Measurements from ENCODE around the gene PPT2.
A peak's percentile ranks its signal among the peaks of the same experiment; 100 is the strongest.
"Not testable (repeated sequence)": the region's sequence is repeated elsewhere in the genome, so short reads cannot be mapped to it uniquely, and the experiment has no call there.

The PPT2 gene

GRCh38 chr6:32190911-32191677, 37.2 kb downstream of the PPT2 start:
- DNase-seq: no peak

DNA sequence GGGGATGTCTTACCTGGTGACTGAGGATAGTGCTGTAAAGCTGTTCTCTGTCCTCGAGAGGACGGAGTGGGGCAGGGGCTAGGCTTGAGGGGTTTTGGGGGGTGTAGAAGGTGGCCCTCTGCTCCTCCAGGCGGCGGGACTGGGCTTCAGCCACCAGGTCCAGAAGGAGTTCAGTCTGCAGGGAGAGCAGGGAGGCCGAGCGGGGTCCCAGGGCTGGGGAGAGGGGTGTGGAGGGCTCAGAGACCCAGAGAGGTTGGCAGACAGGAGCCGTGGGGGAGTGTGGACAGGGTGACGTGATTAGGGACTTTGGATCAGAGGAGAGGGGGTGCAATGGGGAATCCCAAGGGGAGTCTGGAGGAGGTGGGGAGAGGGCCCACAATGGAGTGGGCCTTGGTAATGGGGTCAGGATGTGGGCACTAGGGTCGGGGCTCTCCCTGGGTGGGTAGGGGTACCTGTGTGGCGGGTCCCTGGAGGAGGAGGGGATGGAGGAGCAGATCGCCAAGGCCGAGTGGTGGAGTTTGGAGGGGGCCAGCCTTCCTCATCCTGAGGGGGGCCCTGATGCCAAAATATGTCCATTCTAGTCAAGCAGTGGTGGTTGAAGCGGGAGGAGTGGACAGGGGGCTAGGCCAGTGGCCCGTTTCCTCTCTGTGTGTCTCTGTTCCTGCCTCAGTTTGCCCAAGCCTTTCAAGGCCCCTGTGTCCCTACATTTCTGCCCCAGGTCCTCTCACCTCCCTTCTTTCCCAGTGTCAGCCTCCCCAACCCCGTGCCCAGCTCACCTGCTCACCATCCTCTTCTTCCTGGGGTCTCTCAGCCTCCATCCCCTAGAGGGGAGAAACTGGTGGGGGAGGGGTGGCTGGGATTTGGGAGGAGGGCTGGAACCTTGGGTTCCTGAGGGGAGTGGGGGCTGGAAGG, 38.0 kb downstream of the PPT2 start:
- no peak for DNase-seq

- peak; percentile 93 for DNase-seq
Observed at GRCh38 chr6:32192608-32193039, 38.7 kb downstream of the PPT2 start, which contains the start of gene GPSM3. GPSM3 (minus strand) TSS chr6:32192643; CDS start chr6:32192513, 130 bp downstream.

- not testable (repeated sequence) for DNase-seq
Observed at GRCh38 chr6:32193096-32193495, 39.2 kb downstream of the PPT2 start.

DNA sequence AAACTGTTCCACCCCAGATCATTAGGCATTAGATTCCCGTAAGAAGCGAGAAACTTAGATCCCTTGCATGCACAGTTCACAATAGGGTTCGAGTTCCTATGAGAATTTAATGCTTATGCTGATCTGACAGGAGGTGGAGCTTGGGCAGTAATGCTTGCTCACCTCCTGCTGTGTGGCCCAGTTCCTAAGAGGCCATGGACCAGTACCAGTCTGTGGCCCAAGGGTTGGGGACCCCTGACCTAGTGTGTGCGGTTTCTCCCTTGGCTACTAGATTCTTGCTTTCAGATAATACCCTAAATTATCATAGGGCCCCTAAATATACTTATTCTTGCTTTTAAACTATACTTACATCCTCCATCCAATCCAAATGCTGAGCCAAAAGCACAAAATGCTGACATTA, 40.4 kb downstream of the PPT2 start:
- no peak for DNase-seq

DNA sequence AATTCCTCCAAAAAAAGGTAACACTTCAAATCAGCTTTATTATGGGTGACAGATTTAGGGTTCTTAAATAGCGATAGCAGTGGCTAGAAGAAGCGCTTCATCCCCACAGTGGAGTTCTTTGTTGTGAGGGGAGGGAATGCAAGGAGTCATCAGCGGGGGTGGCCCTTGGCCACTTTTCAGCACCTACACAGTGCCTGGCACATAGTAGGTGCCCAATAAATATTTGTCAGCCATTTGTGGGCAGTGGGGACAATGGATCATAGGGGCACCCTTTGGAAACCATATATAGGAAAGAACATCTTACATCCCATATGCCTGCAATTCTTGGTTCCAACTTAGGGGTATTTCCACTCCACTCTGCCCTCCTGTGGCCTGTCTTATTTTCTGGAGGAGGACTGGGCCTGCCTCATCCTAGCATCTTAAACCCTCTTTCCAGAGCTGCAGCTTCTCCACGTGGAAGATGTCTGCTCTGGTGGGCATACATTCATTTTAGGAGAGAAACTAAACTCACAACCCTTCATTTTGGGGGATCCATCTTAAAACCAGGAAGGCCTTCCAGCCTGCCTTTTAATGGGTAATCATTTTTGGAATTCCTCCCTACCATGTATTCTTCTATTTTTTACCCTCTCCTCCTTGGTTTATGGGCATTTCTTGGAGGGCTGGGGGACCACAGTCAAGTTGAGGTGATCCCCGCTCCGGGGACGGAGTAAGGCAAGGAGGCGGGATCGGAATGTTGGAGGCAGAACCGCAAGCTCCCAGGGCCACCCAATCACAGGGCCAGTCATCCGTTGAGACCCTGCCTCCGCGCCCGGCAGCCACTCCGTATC, 41.1 kb downstream of the PPT2 start:
- DNase-seq: peak; percentile 85

- peak; percentile 100 for DNase-seq
Observed at GRCh38 chr6:32195652-32195901, 41.6 kb downstream of the PPT2 start.

DNA sequence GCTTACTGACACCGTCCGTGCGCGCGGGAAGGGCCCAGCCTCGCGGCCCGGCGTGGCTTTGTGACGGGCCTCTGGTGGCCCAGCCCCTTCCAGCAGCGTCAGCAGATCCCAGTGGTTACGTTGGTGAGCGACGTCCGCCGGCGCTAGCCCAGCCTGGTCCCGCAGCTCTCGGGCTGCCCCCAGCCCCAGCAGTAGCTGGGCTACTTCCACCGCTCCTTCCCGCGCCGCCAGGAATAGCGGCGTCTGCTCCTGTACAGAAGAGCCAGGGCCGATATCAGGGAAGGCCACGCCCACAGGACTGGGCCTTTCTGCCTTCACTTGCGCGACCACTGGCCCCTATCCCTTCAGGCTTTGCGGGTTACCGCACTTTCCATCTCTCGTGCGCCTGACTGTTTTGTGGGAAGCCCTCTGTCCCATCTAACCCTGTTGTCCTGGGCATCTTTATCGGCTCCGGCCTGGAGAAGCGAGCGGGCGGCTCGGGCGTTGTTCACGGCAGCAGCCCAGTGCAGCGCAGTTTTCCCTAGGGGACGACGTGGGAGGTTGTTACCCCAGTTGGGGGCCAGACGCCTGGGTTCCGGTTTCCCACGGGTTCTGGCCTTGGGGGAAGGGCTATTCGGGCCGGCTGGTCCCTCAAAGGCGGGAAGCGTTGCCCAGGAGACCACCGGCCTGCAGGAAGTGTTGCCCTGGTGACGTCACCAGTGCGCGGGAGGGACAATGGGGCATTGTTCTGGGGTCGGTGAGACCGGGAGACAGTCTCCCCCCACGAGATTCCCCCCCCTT, 42.2 kb downstream of the PPT2 start:
- DNase-seq: peak; percentile 92

- DNase-seq: no peak
Observed at GRCh38 chr6:32196682-32197616, 43.0 kb downstream of the PPT2 start.

- DNase-seq: no peak
Observed at GRCh38 chr6:32198345-32198696, 44.4 kb downstream of the PPT2 start.

DNA sequence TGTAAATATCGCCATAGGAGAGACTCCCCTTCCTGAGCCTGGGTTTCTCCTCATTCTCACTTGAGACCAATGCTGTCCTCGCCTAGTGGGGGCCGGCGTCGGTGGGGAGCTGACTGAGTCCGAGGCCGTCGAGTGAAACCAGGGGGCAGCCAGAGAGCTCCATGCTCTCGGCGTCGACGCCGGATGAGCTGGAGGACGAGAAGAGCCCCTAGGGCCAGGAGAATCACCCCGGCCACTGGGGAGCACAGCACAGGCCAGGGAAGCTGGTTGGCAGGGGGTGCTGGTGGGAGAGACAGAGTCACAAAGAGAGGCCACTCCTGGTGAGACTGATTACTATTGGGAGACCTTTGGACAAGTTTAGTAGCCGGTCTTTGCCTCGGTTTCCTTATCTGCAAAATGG, 44.9 kb downstream of the PPT2 start:
- no peak for DNase-seq

DNA sequence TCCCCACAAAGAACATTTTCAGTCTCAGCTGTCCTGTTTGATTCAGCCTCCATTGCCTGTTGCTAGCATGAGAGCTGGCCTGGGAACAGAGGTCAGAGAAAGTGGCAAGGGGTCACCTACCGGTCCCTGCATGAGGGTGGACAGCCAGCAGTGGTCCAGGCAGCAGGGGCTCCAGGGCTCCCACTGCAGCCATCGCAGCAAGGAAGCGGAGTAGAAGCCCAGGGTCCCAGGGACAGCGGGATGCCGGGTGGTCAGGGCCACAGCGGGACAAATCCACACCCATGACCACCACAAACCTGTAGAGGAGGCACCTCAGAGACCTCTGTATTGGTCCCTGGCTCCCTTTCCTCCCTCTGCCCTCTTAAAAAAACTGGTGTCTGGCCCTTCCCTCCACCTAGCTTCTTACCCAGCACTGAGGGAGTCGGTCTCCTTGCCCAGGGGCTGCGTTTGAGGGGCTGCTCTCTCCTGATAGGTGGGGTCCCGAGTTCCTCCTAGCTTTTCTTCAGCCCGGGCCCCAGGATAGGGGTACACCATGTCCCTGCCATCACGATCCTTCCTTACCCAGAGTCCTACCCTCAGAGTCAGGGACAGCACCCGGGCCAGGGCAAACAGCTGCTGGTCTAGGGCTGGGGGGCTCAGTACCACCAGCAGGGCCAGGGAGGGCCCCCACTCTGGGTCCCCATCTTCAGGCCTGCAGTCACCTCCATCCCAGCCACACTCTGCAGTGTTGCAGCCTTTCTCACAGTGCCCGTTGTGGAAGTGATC, 47.0 kb downstream of the PPT2 start:
- DNase-seq: no peak

GRCh38 chr6:32202186-32202585, 48.2 kb downstream of the PPT2 start:
- DNase-seq: no peak

DNA sequence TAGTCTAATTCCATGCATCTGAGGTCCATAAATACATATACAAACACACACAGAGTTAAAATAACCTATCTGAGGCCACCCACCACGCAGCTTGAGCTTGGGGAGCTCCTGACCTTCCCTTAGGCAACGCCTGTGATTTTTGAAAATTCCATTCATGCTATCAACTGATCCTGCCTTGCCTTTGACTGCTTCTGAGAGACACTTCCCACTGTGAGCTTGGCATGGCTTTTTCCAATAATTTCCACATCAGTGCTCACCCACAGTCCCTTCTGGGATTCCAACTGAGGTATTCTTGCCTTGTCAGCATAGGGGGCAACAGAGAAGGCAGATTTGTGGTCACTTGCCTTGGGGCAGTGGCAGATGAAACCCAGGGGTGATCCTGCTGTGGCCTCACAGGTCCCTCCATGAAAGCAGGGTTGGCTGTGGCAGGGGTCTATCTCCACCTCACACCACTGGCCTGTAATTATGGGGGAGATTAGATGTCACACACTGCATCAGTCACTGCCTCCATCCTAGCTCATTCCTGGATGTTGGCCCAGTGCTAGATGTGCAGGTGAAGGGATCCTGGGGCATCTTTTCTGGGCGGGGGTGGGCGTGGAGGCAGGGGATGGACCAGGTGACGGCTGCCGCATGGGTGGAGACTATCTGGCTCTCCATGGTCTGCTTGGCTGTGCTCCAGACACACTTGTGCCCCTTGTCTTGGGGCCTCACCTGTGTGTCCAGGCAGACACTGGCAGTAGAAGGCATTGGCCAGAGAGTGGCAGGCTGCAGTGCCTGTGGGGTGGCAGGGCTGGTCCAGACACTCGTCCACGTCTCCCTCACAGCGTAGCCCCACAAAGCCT, 49.7 kb downstream of the PPT2 start:
- DNase-seq: no peak

- no peak for DNase-seq
Observed at GRCh38 chr6:32204268-32204715, 50.4 kb downstream of the PPT2 start.

- no peak for DNase-seq
Observed at GRCh38 chr6:32208996-32209395, 55.1 kb downstream of the PPT2 start.

DNA sequence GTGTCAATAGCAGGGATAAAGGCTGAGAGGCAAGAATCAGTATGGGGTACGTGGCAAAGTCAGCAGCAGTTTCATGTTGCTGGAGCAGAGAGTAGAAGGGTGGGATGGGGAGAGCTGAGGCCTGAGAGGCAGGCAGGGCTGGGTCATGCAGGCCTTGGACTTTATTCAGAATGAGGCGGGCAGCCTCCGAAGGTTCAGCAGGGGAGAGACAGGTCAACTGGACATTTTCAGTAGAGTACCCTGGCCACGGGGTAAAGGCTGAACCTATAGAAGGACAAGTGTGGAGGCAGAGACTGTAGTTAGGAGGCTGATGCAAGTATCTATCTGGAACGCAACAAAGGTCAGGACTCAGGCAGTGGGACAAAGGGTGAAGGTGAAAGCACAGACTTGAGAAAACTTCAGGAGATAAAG, 56.3 kb downstream of the PPT2 start:
- no peak for DNase-seq

DNA sequence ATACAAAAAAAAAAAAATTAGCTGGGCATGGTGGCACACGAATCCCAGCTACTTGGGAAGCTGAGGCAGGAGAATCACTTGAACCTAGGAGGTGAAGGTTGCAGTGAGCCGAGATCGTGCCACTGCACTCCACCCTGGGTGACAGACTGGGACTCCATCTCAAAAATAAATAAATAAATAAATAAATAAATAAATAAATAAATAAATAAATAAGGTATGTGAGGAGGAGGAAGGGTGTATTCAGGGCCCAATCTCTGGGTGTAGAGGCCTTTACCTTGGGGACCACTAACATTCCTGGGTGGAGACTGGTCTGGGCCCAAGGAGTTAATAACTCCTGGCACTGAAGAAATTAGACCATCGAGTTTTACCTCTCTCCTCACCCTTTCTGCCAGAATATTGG, 57.5 kb downstream of the PPT2 start:
- DNase-seq: not testable (repeated sequence)

DNA sequence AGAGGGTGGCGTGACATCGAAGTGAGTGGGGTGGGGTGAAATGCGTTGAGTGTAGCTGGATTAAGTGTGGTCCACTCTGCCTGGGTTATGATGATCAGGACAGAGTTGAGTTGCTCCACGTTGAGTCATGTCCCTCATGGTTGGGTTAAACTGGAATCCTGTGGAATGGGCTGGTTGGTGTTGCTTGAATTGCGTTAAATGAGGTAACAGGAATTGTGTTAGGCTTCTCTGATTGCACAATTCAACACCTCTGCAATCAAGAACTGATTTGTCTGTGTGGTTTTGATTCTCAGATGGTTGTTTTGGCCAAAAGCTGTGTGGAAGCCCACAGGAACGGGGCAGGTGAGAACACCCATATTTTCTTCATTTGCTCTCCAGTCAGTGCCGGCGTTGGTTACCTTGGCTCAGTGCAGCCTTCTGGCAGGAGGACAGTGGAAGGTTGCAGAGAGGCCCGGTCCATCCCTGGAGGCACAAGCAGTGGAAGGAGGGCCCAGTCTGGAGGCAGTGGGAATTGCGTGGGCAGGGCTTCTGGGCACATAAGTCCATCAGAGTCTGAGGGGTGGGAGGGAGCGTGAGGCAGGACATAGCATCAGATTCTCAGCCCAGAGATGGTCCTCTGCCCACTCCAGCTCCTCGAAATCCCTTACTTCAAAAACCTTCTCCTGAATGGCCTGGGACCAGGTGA, 58.3 kb downstream of the PPT2 start:
- DNase-seq: no peak
